ENCODE data around the gene ANKFY1.
A peak's percentile ranks its signal among the peaks of the same experiment; 100 is the strongest.

DNA sequence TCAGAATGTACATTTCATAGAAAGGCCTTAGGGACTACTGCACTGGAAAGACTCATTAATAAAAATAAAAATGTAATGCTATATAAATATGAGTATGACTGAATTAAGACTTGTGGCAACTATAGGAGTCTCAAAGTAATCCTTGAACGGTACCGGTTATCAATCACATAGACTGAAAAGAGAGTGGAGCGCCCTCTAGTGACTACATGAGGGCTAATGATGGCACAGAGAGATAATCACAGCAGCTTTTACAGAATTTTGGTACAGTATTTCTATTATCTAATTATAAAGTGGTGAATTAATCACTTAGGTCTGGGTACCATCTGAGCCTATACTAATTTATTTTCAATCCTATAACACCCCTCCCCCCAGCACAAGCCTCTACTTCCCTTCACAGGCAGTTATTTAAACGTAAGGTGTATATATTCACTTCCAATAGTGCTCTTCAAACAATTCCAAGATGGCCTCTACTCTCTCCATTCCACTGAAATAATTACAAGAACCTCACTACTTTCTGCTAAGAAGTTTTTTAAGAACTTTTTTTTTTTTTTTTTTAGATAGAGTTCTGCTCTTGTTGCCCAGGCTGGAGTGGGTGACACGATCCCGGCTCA is 40.7 kb upstream of the ANKFY1 start:
- TF ChIP-seq, protein P1, sequence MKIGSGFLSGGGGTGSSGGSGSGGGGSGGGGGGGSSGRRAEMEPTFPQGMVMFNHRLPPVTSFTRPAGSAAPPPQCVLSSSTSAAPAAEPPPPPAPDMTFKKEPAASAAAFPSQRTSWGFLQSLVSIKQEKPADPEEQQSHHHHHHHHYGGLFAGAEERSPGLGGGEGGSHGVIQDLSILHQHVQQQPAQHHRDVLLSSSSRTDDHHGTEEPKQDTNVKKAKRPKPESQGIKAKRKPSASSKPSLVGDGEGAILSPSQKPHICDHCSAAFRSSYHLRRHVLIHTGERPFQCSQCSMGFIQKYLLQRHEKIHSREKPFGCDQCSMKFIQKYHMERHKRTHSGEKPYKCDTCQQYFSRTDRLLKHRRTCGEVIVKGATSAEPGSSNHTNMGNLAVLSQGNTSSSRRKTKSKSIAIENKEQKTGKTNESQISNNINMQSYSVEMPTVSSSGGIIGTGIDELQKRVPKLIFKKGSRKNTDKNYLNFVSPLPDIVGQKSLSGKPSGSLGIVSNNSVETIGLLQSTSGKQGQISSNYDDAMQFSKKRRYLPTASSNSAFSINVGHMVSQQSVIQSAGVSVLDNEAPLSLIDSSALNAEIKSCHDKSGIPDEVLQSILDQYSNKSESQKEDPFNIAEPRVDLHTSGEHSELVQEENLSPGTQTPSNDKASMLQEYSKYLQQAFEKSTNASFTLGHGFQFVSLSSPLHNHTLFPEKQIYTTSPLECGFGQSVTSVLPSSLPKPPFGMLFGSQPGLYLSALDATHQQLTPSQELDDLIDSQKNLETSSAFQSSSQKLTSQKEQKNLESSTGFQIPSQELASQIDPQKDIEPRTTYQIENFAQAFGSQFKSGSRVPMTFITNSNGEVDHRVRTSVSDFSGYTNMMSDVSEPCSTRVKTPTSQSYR (CRISPR knock-in tag; IDR thresholded peaks at IDR 0.05): no peak
- TF ChIP-seq E2F4 (CRISPR knock-in tag; IDR thresholded peaks at IDR 0.05; ENCODE audit: borderline replicate concordance, low read depth): no peak
- peak; percentile 65; the same call in 1 of the 2 replicates for TF ChIP-seq CTCF (IDR thresholded peaks at IDR 0.05)
- TF ChIP-seq MLX (CRISPR knock-in tag; IDR thresholded peaks at IDR 0.05): no peak
- TF ChIP-seq CREB1 (CRISPR knock-in tag; IDR thresholded peaks at IDR 0.05): no peak
- TF ChIP-seq SP1 (CRISPR knock-in tag; conservative IDR thresholded peaks at IDR 0.05): no peak
- TF ChIP-seq ZNF416 (CRISPR knock-in tag; IDR thresholded peaks at IDR 0.05): no peak
- no peak for TF ChIP-seq NFE2L1 (CRISPR knock-in tag; IDR thresholded peaks at IDR 0.05)
- TF ChIP-seq TCF7 (CRISPR knock-in tag; IDR thresholded peaks at IDR 0.05; ENCODE audit: low read depth): no peak
- no peak for TF ChIP-seq ZNF121 (CRISPR knock-in tag; IDR thresholded peaks at IDR 0.05)
- TF ChIP-seq USF2 (CRISPR knock-in tag; IDR thresholded peaks at IDR 0.05): no peak
- no peak for TF ChIP-seq ESRRA (CRISPR knock-in tag; IDR thresholded peaks at IDR 0.05; ENCODE audit: borderline replicate concordance)
